Caki2 (cell line): Measurements from ENCODE around the gene CRYGC. TPM values are rescaled to one million over a fixed set of nuclear protein-coding genes. Genes with fewer than 3 reads are reported as not detected.
"Not testable (repeated sequence)": the region's sequence is repeated elsewhere in the genome, so short reads cannot be mapped to it uniquely, and the experiment has no call there.

Experiments used
- DNase-seq: peaks from one replicate; pipeline ENCODE4 v3.0.0-alpha.2; 2015; ENCODE audit warnings: low read depth
- in situ Hi-C: cut with HindIII; loops from 2 replicates; pipeline ENCODE4 v1.10.0; 2016; ENCODE audit warnings: low sequenced_read_pairs, low pct_unique_long_range_greater_than_20kb, mixed read lengths
- total RNA-seq: library from RNA; depleted of rRNA; stranded (reverse); fragments of >200 nt; shearing (Covaris generic); gene quantifications from 2 replicates; pipeline ENCODE4 v1.2.3, GENCODE V29; 2014; ENCODE audit warnings: low replicate concordance; rRNA removed

The CRYGC gene
- total RNA-seq, 1 experiment from 2014 or later: not detected

DNA sequence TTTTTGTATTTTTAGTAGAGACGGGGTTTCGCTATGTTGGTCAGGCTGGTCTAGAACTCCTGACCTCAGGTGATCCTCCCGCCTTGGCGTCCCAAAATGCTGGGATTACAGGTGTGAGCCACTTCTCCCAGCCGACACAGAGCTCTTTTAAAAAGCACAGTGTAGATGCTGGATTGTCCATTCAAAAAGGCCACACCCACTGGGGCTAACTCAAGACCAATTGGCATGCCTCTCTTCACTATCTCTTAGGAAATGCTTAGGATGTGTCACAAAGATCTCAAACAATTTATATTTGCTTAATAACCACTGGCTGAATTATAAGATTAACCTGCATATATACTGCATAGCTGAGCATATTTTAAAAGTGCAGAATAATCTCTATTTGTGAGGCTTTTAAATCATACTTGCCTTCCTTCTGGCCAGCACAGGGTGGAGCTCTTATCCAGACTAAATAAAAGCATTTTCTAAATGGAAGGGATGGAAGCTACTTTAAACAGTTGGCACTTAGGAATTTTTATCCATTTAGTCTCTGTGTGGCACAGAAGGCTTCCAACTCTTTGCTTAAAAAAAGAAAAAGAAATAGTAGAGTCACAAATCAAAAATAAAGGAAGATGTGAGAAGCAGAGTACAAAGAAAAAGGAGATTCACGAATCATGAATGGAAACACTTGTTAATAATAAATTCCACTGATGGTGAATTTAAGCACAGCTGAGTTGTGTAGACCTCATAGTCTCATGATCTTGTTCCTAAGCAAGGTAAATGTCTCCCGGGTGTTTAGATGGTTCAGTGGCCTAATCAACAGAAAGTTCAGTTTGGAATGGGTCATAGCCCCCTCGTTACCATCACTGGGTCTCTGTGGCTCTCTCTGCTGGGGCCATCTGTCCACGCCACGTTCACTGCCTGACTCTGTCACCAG lies 27.7 kb downstream of the CRYGC start:
- DNase-seq: peak; percentile 13
- in situ Hi-C loops: no loop called here

DNA sequence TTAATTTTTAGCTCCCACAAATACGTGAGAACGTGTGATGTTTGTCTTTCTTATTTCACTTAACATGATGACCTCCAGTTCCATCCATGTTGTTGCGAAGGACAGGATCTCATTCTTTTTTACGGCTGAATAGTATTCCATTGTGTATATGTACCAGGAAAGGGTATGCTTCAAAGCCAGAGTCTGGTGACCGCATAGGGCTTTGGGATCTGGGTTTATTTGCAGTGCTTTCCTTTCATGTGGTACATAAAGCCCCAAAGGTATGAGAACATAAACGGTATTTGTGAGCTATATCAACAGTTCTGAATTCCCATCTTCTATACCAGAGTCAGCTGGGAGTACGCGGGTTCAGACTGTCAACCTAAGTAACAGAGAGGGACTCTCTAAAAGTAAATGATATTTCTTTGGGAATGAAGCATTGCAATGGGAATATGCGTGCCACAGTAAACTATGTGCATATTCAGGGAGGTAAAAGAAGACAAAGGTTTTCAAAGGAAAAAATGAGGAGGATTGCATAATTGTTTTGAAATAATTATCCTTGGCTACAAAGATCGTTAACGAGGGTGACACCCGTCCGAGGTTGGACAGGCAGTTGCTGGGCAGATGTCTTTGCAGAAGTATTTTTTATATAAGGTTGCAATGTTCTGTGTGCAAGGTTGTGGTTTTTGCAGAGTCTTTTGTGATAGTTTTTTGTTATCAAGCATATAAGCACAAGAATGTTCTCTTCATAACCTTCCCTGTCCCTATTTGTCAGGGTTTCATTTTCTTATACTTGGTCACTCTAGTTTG lies 29.8 kb downstream of the CRYGC start:
- in situ Hi-C loops: no loop called here
- no peak for DNase-seq

DNA sequence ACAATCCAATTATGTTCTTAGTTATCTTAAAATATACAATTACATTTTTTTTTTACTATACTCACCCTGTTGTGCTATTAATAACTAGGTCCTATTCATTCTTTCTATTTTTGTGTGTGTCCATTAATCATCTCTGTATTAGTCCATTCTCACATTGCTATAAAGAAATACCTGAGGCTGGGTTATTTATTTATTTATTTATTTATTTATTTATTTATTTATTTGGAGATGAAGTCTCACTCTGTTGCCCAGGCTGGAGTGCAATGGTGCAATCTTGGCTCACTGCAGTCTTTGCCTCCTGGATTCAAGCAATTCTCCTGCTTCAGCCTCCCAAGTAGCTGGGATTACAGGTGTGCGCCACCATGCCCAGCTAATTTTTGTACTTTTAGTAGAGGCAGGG lies 30.9 kb downstream of the CRYGC start:
- DNase-seq, in situ Hi-C loops: not testable (repeated sequence)

DNA sequence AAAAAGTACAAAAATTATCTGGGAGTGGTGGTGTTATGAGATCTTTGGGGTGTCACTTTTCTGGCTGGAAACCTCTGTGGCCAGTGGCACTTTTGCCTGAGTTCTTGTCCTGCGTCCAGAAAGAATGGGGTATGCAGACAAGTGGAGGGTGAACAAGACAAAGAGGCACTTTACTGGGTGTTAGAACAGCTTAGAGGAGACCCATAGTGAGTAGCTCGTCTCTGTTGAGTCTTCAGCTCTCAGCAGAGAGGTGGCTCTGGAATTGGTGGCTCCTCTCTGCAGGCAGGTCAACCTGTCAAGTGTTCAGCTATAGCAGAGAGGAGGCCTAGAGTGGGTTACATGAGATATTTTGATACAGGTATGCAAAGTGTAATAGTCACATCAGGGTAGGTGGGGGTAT lies 31.4 kb downstream of the CRYGC start:
- in situ Hi-C loops: no loop called here
- DNase-seq: no peak

DNA sequence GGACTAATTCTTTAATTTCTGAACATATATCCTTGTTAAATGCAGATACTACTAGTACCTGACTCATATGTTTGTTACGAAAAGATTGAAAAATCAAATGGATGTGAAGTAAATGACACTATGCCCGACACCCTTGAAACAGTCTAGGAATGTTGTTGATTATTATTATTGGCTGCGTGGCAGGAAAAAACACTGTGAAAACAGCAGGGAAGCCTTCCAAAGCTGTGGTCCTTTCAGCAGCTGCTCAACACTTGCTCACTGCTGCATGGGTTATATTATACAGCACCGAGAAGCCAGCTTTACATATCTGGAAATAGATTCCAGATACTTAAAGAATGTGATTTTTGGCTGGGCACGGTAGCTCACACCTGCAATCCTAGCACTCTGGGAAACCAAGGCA lies 31.8 kb downstream of the CRYGC start:
- in situ Hi-C loops: no loop called here
- DNase-seq: no peak

DNA sequence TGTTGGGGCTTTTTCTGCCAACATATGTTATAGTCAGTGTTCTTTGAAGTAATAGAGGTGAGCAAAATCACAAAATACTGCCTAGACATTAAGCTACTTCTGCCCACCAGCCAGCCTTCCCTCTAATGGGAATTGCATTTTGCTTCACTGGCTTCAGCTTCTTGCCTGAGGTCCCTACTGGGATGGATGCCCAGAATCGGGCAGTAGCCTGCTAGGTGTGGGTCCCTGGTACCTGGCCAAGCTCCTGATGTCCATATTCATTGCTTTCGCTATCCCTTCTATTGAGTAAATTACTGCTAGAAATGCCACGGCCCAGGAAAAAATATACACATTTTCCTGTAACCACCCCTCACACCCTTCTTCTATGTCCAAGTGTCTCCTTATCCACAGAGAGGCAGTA lies 32.3 kb downstream of the CRYGC start:
- no peak for DNase-seq
- in situ Hi-C loops: no loop called here

DNA sequence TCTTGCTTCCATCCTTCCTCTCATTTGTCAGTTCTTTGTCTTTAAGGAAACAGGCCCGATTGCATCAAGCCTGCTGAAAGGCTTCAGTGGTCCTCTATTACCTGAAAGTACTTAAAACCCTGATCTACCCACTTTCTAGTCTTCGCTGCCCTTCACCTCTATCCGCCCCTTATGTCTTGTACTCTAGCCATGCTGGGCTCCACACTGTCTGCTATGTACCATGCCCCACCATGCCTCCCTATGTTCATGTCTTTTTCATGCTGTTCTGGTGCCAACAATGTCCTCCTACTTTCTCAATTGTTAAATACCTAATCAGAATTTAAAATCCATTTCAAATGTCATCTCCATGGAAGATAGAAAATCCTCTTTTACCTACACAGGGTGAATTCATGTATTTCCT lies 33.5 kb downstream of the CRYGC start:
- no peak for DNase-seq

DNA sequence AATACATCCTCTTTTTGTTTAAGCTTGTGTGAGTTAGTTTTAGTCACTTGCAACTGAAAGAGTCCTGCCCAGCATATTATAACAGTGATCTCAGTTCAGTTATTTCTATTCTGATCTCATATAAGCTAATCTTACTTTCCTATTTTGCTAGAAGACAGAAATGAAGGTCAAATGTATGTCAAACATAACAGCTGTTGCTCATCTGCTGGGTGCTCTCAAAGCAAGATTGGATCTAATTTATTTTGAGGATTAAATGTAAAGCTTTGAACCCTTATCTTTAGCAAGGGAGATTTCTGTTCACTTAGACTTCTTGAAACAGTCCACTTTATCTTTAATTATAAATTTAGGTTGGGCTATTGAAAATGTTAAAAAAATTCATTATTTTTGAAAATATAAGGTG lies 36.5 kb downstream of the CRYGC start:
- DNase-seq: no peak
- in situ Hi-C loops: no loop called here

More for the DNA sequence above, 33.5 kb downstream of the CRYGC start:
- in situ Hi-C loops: no loop called here

DNA sequence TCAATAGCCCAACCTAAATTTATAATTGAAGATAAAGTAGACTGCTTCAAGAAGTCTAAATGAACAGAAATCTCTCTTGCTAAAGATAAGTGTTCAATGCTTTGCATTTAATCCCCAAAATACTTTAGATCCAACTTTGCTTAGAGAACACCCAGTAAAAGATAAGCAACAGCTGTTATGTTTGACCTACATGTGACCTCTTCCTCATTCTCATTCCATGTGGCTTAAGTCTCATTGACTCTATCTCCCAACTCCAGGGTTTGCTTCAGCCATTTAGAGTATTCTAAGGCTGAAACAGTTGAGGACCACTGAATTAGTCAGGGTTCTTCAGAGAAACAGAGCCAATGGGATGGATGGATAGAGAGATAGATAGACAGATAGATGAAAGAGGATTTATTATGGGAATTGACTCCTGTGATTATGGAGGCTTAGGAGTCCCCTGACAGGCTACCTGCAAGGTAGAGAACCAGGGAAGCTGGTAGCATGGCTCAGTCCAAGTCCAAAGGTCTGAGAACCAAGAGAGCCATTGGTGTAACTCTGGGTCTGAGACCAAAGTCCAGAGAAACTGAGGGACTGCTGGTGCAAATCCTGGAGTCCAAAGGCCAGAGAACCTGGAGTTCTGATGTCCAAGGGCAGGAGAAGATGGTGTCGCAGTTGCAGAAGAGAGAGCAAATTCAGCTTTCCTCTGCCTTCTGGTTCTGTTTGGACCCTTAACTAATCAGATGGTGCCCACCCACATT lies 37.4 kb downstream of the CRYGC start:
- DNase-seq: no peak

GRCh38 chr2:208090420-208090819 lies 39.2 kb downstream of the CRYGC start:
- no peak for DNase-seq
- in situ Hi-C loops: no loop called here

More for the DNA sequence above, 37.4 kb downstream of the CRYGC start:
- in situ Hi-C loops: no loop called here

DNA sequence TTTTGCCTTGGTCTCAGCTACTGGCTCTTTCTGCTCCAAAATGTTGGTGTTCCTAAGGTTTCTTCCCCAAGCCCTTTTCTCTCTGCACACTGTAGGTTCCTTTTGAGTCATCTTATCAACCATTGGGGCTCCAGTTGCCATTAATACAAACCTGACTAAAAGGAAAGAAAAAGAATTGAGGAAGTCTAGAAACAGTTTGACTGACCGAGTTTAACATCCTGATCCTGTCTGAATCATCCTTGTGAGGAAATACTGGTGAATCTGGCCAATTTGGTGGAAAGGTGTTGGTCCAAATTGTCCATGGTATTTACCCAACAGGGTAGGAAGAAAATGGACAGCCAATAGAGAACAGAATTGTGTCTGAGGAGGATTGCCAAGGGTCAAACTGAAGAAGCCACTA lies 43.6 kb downstream of the CRYGC start:
- in situ Hi-C loops: no loop called here

DNA sequence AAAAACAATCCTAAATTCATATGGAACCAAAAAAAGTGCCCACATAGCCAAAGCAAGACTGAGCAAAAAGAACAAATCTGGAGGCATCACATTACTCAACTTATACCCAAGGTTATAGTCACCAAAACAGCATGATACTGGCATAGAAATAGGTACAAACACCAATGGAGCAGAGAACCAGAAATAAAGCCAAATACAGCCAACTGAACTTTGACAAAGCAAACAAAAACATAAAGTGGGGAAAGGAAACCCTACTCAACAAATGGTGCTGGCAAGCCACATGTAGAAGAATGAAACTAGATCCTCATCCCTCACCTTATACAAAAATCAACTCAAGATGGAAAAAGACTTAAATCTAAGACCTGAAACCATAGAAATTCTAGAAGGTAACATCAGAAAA lies 45.8 kb downstream of the CRYGC start:
- in situ Hi-C loops: no loop called here

More for the DNA sequence above, 43.6 kb downstream of the CRYGC start:
- no peak for DNase-seq

More for the DNA sequence above, 45.8 kb downstream of the CRYGC start:
- DNase-seq: no peak

Other genes with a start within 250 kb of the CRYGC start
- 3.4 and 7.7 TPM in 2 replicates for gene PLEKHM3, start 104.3 kb downstream of the CRYGC start, total RNA-seq
- not detected in 2 replicates for gene CRYGD, start 5.3 kb downstream of the CRYGC start, total RNA-seq
- gene CRYGB, start 16.3 kb upstream of the CRYGC start, total RNA-seq: not detected in 2 replicates
- gene CRYGA, start 33.8 kb upstream of the CRYGC start, total RNA-seq: not detected in 2 replicates
- gene C2orf80, start 60.2 kb upstream of the CRYGC start, total RNA-seq: not detected in 2 replicates
- 66.9 and 79.0 TPM in 2 replicates for gene IDH1, start 125.2 kb upstream of the CRYGC start, total RNA-seq
- gene PIKFYVE, start 136.4 kb upstream of the CRYGC start, total RNA-seq: 7.4 and 10.1 TPM in 2 replicates